Measurements from ENCODE around the gene SRP68. TPM values are rescaled to one million over a fixed set of nuclear protein-coding genes. Genes with fewer than 3 reads are reported as not detected.

SRP68 gene
- total and polyA plus RNA-seq, 9 of the 15 experiments (the other 6 are each of a cell fraction or from before 2014, with no cell fraction given) = 29.4 to 92.6 (median 36.2) TPM

DNA sequence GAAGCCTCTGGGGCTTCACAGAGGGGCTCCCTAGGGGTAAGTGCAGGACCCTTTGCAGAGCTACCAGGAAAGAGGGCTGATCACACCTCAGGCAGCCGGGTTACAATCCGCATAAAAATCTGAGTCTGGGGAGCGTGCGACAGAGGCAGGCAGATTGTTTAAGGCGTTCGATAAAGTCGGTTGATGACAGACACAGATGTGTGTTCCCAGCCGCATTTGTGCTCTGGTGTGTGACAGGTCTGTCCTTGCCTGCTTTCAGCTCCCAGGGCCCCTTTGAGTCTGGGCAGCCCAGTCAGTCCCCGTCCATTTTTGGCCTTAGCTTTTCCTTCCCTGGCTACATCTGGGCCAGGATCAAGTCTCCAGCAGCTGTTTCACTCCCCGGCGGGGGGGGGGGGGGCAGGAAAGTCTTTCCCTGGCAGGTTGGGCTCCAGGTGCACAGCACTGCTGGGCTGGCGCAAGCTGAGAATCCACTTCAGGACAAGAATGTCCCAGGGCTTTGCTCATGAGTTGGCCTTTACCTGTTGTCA, 5.3 kb upstream of the SRP68 start:
- in situ Hi-C loops (cut with MboI) = no loop called here
- Histone ChIP-seq H4K20me1 (replicated peaks; ENCODE audit: control insufficient read depth, insufficient read depth, low read length) (peaks cover 4% of the 10 kb centered on the region; the same call in 1 of the 2 replicates), H3K79me2 (ENCODE audit: control insufficient read depth, insufficient read depth, low read length) (peaks cover 4% of the 10 kb centered on the region), H2AFZ (ENCODE audit: low read depth, low read length) (no peak overlapping the region), H3K36me3 (ENCODE audit: control insufficient read depth, insufficient read depth, low read length) (peaks cover 2% of the 10 kb centered on the region; the same call in 1 of the 3 replicates), H3K9ac (ENCODE audit: insufficient read depth in 1 of 2, low read depth in 2 of 2, low read length in 2 of 2) (no peak overlapping the region), H3K27ac (ENCODE audit: extremely low read depth, low read depth, low read length) (no peak overlapping the region), H3K4me3 (no peak overlapping the region), H3K4me1 (replicated peaks in 1 of 2; ENCODE audit: control insufficient read depth in 2 of 2, insufficient read depth in 2 of 2, low read length in 2 of 2) (peaks cover 0 to 59% of the 10 kb centered on the region in 2 experiments; a peak in 3 of 5 replicates), H3K27me3 (ENCODE audit: control insufficient read depth in 2 of 2, insufficient read depth in 2 of 2, low read length in 2 of 2) (peaks cover 18 to 44% of the 10 kb centered on the region in 2 experiments; a peak in 4 of 5 replicates), H3K9me3 (replicated peaks; ENCODE audit: control insufficient read depth, insufficient read depth, low read depth, low read length) (no peaks in the 10 kb centered on the region), H3K9me1 (ENCODE audit: control insufficient read depth, insufficient read depth, low read length) (peaks cover 4% of the 10 kb centered on the region), H3K4me2 (ENCODE audit: insufficient read depth, low read length) (no peak overlapping the region)
- ATAC-seq = no peak
- DNase-seq (ENCODE audit: extremely low read depth in 1 of 4, low spot score in 3 of 4) = peak in 2 of 4 experiments; percentile 48 to 49
- BruUV-seq (replicated peaks) = no TSS peak
- intact Hi-C loops (cut with micrococcal nuclease) = no loop called here
- WGBS (ENCODE audit: insufficient coverage, low coverage, missing lambda C conversion rate) = 20% methylated on average over 10 of the region's 12 CpGs
- POLR2A ChIA-PET = interaction anchor here (1.5 kb wide), 1 partner anchor 8 kb away, joined by 4 read pairs; no protein-coding TSS in a partner anchor
- CTCF ChIA-PET (ENCODE audit: low intra/inter-chr PET ratio) = no interaction called here
- FAIRE-seq = no peak
- TF ChIP-seq, protein P1, sequence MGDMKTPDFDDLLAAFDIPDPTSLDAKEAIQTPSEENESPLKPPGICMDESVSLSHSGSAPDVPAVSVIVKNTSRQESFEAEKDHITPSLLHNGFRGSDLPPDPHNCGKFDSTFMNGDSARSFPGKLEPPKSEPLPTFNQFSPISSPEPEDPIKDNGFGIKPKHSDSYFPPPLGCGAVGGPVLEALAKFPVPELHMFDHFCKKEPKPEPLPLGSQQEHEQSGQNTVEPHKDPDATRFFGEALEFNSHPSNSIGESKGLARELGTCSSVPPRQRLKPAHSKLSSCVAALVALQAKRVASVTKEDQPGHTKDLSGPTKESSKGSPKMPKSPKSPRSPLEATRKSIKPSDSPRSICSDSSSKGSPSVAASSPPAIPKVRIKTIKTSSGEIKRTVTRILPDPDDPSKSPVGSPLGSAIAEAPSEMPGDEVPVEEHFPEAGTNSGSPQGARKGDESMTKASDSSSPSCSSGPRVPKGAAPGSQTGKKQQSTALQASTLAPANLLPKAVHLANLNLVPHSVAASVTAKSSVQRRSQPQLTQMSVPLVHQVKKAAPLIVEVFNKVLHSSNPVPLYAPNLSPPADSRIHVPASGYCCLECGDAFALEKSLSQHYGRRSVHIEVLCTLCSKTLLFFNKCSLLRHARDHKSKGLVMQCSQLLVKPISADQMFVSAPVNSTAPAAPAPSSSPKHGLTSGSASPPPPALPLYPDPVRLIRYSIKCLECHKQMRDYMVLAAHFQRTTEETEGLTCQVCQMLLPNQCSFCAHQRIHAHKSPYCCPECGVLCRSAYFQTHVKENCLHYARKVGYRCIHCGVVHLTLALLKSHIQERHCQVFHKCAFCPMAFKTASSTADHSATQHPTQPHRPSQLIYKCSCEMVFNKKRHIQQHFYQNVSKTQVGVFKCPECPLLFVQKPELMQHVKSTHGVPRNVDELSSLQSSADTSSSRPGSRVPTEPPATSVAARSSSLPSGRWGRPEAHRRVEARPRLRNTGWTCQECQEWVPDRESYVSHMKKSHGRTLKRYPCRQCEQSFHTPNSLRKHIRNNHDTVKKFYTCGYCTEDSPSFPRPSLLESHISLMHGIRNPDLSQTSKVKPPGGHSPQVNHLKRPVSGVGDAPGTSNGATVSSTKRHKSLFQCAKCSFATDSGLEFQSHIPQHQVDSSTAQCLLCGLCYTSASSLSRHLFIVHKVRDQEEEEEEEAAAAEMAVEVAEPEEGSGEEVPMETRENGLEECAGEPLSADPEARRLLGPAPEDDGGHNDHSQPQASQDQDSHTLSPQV (IDR thresholded peaks at IDR 0.05) = no peak
- TF ChIP-seq HDAC6 (IDR thresholded peaks at IDR 0.05; ENCODE audit: low read depth, low read length) = no peak
- no peak for TF ChIP-seq ZNF133 (CRISPR knock-in tag; IDR thresholded peaks at IDR 0.05)
- TF ChIP-seq, protein P2, sequence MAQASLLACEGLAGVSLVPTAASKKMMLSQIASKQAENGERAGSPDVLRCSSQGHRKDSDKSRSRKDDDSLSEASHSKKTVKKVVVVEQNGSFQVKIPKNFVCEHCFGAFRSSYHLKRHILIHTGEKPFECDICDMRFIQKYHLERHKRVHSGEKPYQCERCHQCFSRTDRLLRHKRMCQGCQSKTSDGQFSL (CRISPR knock-in tag; IDR thresholded peaks at IDR 0.05) = peak; percentile 72; the same call in 1 of the 2 replicates
- TF ChIP-seq, protein P2 (tag; IDR thresholded peaks at IDR 0.05) = peak in 1 of 2 experiments; percentile 78; a peak in 2 of 4 replicates
- no peak for TF ChIP-seq ZNF699 (CRISPR knock-in tag; IDR thresholded peaks at IDR 0.05; ENCODE audit: insufficient replicate concordance)
- no peak for TF ChIP-seq ZNF146 (CRISPR knock-in tag; IDR thresholded peaks at IDR 0.05; ENCODE audit: unreplicated experiment)
- no peak for TF ChIP-seq TCF3 (CRISPR knock-in tag; IDR thresholded peaks at IDR 0.05)
- TF ChIP-seq ZNF165 (CRISPR knock-in tag; IDR thresholded peaks at IDR 0.05; ENCODE audit: borderline replicate concordance) = no peak
- TF ChIP-seq, protein P3, sequence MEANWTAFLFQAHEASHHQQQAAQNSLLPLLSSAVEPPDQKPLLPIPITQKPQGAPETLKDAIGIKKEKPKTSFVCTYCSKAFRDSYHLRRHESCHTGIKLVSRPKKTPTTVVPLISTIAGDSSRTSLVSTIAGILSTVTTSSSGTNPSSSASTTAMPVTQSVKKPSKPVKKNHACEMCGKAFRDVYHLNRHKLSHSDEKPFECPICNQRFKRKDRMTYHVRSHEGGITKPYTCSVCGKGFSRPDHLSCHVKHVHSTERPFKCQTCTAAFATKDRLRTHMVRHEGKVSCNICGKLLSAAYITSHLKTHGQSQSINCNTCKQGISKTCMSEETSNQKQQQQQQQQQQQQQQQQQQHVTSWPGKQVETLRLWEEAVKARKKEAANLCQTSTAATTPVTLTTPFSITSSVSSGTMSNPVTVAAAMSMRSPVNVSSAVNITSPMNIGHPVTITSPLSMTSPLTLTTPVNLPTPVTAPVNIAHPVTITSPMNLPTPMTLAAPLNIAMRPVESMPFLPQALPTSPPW (CRISPR knock-in tag; IDR thresholded peaks at IDR 0.05) = peak; percentile 34; the same call in 1 of the 2 replicates
- no peak for TF ChIP-seq BACH1 (tag; IDR thresholded peaks at IDR 0.05)
- no peak for TF ChIP-seq FOXK1 (CRISPR knock-in tag; IDR thresholded peaks at IDR 0.05; ENCODE audit: borderline replicate concordance)
- no peak for TF ChIP-seq ZNF121 (CRISPR knock-in tag; conservative IDR thresholded peaks at IDR 0.05)
- TF ChIP-seq, protein P4, sequence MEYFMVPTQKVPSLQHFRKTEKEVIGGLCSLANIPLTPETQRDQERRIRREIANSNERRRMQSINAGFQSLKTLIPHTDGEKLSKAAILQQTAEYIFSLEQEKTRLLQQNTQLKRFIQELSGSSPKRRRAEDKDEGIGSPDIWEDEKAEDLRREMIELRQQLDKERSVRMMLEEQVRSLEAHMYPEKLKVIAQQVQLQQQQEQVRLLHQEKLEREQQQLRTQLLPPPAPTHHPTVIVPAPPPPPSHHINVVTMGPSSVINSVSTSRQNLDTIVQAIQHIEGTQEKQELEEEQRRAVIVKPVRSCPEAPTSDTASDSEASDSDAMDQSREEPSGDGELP (CRISPR knock-in tag; IDR thresholded peaks at IDR 0.05; ENCODE audit: borderline replicate concordance) = peak; percentile 26; the same call in 1 of the 2 replicates
- no peak for TF ChIP-seq SMARCC2 (IDR thresholded peaks at IDR 0.05; ENCODE audit: low read depth)
